Non-pigmented ciliary epithelial cell (primary cell): ENCODE data around the gene HAAO.

ENCODE experiments used
- DNase-seq: peaks from one replicate; pipeline ENCODE4 v3.0.0-alpha.2; 2010; ENCODE audit warnings: low read depth

Gene HAAO

GRCh38 chr2:42793334-42794270 is 1.2 kb upstream of the HAAO start:
- no peak for DNase-seq

GRCh38 chr2:42792087-42792582 is 248 bp downstream of the HAAO start:
- DNase-seq, result no peak

GRCh38 chr2:42791606-42792005 is 777 bp downstream of the HAAO start:
- DNase-seq, result no peak

- no peak for DNase-seq
These were observed 2.6 kb downstream of the HAAO start for GRCh38 chr2:42789751-42790150.

GRCh38 chr2:42788882-42789281 is 3.5 kb downstream of the HAAO start:
- no peak for DNase-seq

GRCh38 chr2:42788478-42788793 is 3.9 kb downstream of the HAAO start:
- no peak for DNase-seq

GRCh38 chr2:42787788-42788477 is 4.5 kb downstream of the HAAO start:
- DNase-seq, result no peak

- no peak for DNase-seq
These were observed 5.0 kb downstream of the HAAO start for GRCh38 chr2:42787424-42787787.

GRCh38 chr2:42786561-42787345 is 5.6 kb downstream of the HAAO start:
- no peak for DNase-seq

GRCh38 chr2:42784204-42784880 is 8.0 kb downstream of the HAAO start:
- no peak for DNase-seq

GRCh38 chr2:42783511-42783910 is 8.9 kb downstream of the HAAO start:
- DNase-seq, result no peak

- no peak for DNase-seq
These were observed 11.2 kb downstream of the HAAO start for GRCh38 chr2:42781181-42781580.

GRCh38 chr2:42777883-42778805 is 14.2 kb downstream of the HAAO start:
- no peak for DNase-seq

- DNase-seq, result no peak
These were observed 16.6 kb downstream of the HAAO start for GRCh38 chr2:42775810-42776209.

- DNase-seq, result no peak
These were observed 17.2 kb downstream of the HAAO start for GRCh38 chr2:42775186-42775585.

- no peak for DNase-seq
These were observed 20.7 kb downstream of the HAAO start for GRCh38 chr2:42771546-42772153.

- DNase-seq, result peak; percentile 13
These were observed 21.9 kb downstream of the HAAO start for GRCh38 chr2:42770288-42771131.

- DNase-seq, result no peak
These were observed 22.6 kb downstream of the HAAO start for GRCh38 chr2:42769583-42770287.

- DNase-seq, result no peak
These were observed 23.6 kb downstream of the HAAO start for GRCh38 chr2:42768706-42769256.
